Fibroblast of mammary gland (primary cell): ENCODE measurements around the gene IFT27.

ENCODE experiments used
- DNase-seq: peaks from one replicate; pipeline ENCODE4 v3.0.0-alpha.2; 2010; ENCODE audit warnings: low read depth
- H3K4me3 ChIP-seq: 2 replicates; pipeline ENCODE4 v1.5.1; 2011; ENCODE audit warnings: low read depth, mild to moderate bottlenecking, low read length, moderate library complexity; ENCODE audit not compliant: control insufficient read depth
- CTCF ChIP-seq: conservative IDR thresholded peaks from 2 replicates; pipeline ENCODE4 v1.5.1; 2011; ENCODE audit warnings: low read depth, low read length, inconsistent platforms; ENCODE audit not compliant: control insufficient read depth, insufficient read depth

Gene IFT27

DNA sequence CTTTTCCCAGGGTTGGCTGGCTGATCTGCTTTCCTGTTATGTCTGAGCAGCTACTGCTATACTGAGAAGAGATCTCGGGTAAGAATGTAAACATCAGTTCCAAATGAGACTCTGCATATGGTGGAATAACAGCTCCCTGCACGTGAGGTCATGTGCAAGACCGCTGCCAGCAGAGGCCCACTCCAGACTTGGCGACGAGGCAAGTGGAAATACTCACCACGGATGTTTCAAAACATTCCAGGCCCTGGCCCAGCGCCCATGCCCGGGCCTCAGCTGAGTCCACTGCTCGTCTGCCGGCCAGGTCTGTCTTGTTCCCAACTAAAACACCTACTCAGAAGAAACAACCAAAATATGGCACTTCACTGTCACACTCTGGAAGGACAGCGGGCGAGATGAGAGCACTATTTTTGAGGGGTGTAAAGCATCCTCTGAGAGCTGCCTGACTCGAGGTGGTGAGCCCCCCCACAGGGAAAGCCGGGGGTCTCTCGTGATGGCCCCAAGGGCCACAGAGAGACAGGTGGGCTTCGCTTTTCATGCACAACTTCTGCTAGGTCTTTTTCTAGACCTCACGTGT is 13.1 kb downstream of the IFT27 start:
- no peak overlapping the region for H3K4me3 ChIP-seq
- DNase-seq, result peak; percentile 18
- no peak for TF ChIP-seq CTCF

GRCh38 chr22:36761553-36762240 is 14.2 kb downstream of the IFT27 start:
- no peak for TF ChIP-seq CTCF
- no peak overlapping the region for H3K4me3 ChIP-seq
- no peak for DNase-seq

DNA sequence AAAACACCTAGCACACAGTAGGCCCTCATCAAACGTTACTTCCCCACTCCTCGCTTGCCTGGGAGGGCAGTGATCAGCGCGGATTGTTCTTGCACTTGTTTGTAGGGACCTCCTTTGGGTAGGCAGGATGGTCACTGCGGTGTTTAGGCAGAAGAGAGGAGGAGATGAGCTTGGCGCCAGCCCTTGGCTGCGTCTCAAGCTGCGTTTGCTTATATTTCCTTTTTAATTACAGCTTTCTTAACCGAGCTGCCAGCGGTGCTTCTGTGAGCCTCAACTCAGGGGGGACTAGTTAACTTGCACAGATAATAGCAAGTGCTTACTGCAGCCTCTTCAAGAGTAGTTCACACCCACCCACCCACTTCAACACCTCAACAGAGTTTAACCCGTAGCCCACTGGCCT is 15.1 kb downstream of the IFT27 start:
- no peak for DNase-seq
- no peak for TF ChIP-seq CTCF

DNA sequence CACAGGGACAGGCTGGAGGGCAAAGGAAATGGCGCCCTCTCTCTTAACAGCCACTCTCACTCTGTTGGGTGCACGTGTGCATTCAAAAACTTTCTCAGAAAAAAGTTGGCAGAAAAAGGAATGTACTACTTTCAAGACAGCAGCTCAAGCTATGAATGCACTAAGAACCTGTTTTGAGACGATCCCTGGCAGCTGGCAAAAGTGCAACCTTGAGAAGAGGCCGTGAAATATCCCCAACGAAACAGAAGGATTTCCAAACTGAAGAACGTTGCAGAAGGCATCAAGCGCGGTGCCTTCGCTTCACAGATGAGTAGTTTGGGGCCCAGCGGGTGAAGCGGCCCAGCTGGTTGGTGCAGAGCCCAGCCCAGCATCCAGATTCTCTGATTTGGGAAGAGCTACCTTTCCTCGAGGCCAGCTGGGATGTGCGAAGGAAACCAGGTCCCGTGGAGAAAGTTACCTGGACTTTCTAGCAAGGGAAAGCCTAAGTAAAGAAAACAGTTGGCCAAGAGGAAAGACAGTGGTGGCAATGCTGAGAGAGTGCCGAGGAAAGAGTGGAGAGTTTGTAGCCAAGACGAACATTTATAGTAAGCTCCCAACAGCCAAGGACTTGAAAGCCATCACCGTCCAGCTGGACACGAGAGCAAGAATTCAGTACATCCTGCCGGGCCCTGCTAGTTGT is 16.3 kb downstream of the IFT27 start:
- no peak for DNase-seq
- no peak overlapping the region for H3K4me3 ChIP-seq
- no peak for TF ChIP-seq CTCF

More for the DNA sequence above, 15.1 kb downstream of the IFT27 start:
- H3K4me3 ChIP-seq, result no peak overlapping the region

- no peak for TF ChIP-seq CTCF
- H3K4me3 ChIP-seq, result no peak overlapping the region
- DNase-seq, result no peak
Observed at GRCh38 chr22:36758792-36759271, 17.1 kb downstream of the IFT27 start.

- TF ChIP-seq CTCF, result peak; percentile 72
- no peak overlapping the region for H3K4me3 ChIP-seq
- DNase-seq, result peak; percentile 69
Observed at GRCh38 chr22:36757668-36758211, 18.2 kb downstream of the IFT27 start.
